Body of pancreas (tissue), 4 donors: ENCODE measurements around the gene CRAMP1.

ENCODE experiments used
- CTCF ChIP-seq, 7 experiments: fragments of 450-650 bp in 4 of 7; fragments of 200-600 bp in 3 of 7; sonication (generic) in 3 of 7; IDR thresholded peaks; one replicate each; pipeline ENCODE4 v1.5.1; 2016 to 2019; ENCODE audit warnings: antibody characterized with exemption in 7 of 7
- POLR2A ChIP-seq, 3 donors: fragments of 450-650 bp; IDR thresholded peaks; one replicate each; pipeline ENCODE4 v1.6.1; 2016; ENCODE audit warnings: antibody characterized with exemption in 3 of 3, mild to moderate bottlenecking in 2 of 3

- TF ChIP-seq CTCF (IDR thresholded peaks at IDR 0.05) (no peak), POLR2A (IDR thresholded peaks at IDR 0.05) (no peak)
Measured at GRCh38 chr16:1712791-1713261, 100.7 kb downstream of the CRAMP1 start.
